H1 (cell line): ENCODE data around the gene TMEM129. TPM values are rescaled to one million over a fixed set of nuclear protein-coding genes. Genes with fewer than 3 reads are reported as not detected.

Source experiments
- CTCF ChIA-PET: fragments of 300-600 bp; sonication (Branson Sonifier 250); formaldehyde crosslinking; loops from one replicate; lab custom pipeline; 2021; ENCODE audit not compliant: partially characterized antibody; lab: Charles Lee
- POLR2A ChIA-PET: fragments of 300-600 bp; sonication (Branson Sonifier 250); formaldehyde crosslinking; loops from one replicate; lab custom pipeline; 2021; ENCODE audit warnings: inconsistent platforms; ENCODE audit not compliant: partially characterized antibody; lab: Charles Lee
- DNase-seq, 2 experiments: peaks; one replicate each; pipeline versions ENCODE4 v3.0.0 to v3.0.0-alpha.2; 2010 to 2022; ENCODE audit warnings: low spot score in 2 of 2, low read depth in 1 of 2, mixed read lengths in 1 of 2
- FAIRE-seq: peaks from 2 replicates; lab custom pipeline; 2011; peaks lifted over from hg19 to GRCh38; lab: Jason Lieb, UNC
- H2AFZ ChIP-seq: 2 replicates; pipeline ENCODE4 v1.8.1; 2012; ENCODE audit warnings: low read length, inconsistent platforms
- H2AK5ac ChIP-seq: 2 replicates; pipeline ENCODE4 v1.6.1; 2013; ENCODE audit warnings: low read depth, low read length
- H2BK120ac ChIP-seq: replicated peaks from 2 replicates; pipeline ENCODE3; 2013; ENCODE audit warnings: low read depth, low read length, inconsistent platforms
- H2BK12ac ChIP-seq: 2 replicates; pipeline ENCODE4 v1.6.1; 2013; ENCODE audit warnings: low read depth, low read length
- H2BK15ac ChIP-seq: 2 replicates; pipeline ENCODE4 v1.6.1; 2013; ENCODE audit warnings: low read length
- H2BK20ac ChIP-seq: 2 replicates; pipeline ENCODE4 v1.6.1; 2013; ENCODE audit warnings: low read length
- H2BK5ac ChIP-seq: 2 replicates; pipeline ENCODE4 v1.6.1; 2013; ENCODE audit warnings: low read depth, low read length
- H3K14ac ChIP-seq: 2 replicates; pipeline ENCODE4 v1.6.1; 2013; ENCODE audit warnings: inconsistent platforms; ENCODE audit not compliant: insufficient read length
- H3K18ac ChIP-seq: 2 replicates; pipeline ENCODE4 v1.6.1; 2013; ENCODE audit warnings: low read length; ENCODE audit errors: extremely low read depth
- H3K23ac ChIP-seq: 2 replicates; pipeline ENCODE4 v1.6.1; 2013; ENCODE audit warnings: inconsistent platforms; ENCODE audit not compliant: insufficient read length
- H3K23me2 ChIP-seq: 2 replicates; pipeline ENCODE4 v1.6.1; 2013; ENCODE audit warnings: low read depth, low read length
- H3K27ac ChIP-seq: 2 replicates; pipeline ENCODE4 v1.6.1; 2011; ENCODE audit warnings: low read depth, low read length, inconsistent platforms
- H3K27me3 ChIP-seq, 4 experiments: replicated peaks in 1 of 4; 1 replicate in 1 of 4; 2 replicates in 3 of 4; pipeline versions ENCODE4 v1.6.1 to v1.8.1; 2011 to 2013; ENCODE audit warnings: low read length in 3 of 4, mild to moderate bottlenecking in 3 of 4, inconsistent platforms in 2 of 4, mixed read lengths in 2 of 4, moderate library complexity in 1 of 4; ENCODE audit not compliant: control insufficient read depth in 3 of 4, insufficient read depth in 3 of 4; ENCODE audit errors: extremely low read depth in 1 of 4
- H3K36me3 ChIP-seq, 4 experiments: 2 replicates each; pipeline versions ENCODE4 v1.6.1 to v1.8.1; 2011 to 2013; ENCODE audit warnings: mild to moderate bottlenecking in 4 of 4, low read length in 3 of 4, moderate library complexity in 2 of 4, control low read depth in 1 of 4, inconsistent platforms in 1 of 4; ENCODE audit not compliant: insufficient read depth in 4 of 4, control insufficient read depth in 2 of 4
- H3K4ac ChIP-seq: replicated peaks from 2 replicates; pipeline ENCODE3; 2013; ENCODE audit warnings: low read length, low read depth, mixed read lengths, inconsistent platforms; ENCODE audit not compliant: insufficient read length
- H3K4me1 ChIP-seq, 4 experiments: replicated peaks in 1 of 4; 1 replicate in 1 of 4; 2 replicates in 3 of 4; pipeline versions ENCODE4 v1.6.1 to v1.8.1; 2011 to 2013; ENCODE audit warnings: low read length in 3 of 4, inconsistent platforms in 2 of 4, mixed read lengths in 1 of 4; ENCODE audit not compliant: insufficient read depth in 4 of 4, control insufficient read depth in 3 of 4
- H3K4me2 ChIP-seq, 2 experiments: 2 replicates each; pipeline versions ENCODE4 v1.6.1 to v1.8.1; 2011 to 2013; ENCODE audit warnings: low read depth in 2 of 2, low read length in 2 of 2, control low read depth in 1 of 2, inconsistent platforms in 1 of 2, mild to moderate bottlenecking in 1 of 2; ENCODE audit not compliant: insufficient read depth in 1 of 2
- H3K4me3 ChIP-seq, 4 experiments: fragments of 200-600, 300-600 bp in 1 of 4; sonication (generic), shearing (Covaris generic), sonication (Bioruptor Twin) in 1 of 4; 2 replicates each; pipeline versions ENCODE4 v1.5.1 to v1.8.1; 2011 to 2016; ENCODE audit warnings: low read length in 4 of 4, low read depth in 3 of 4, control low read depth in 2 of 4, inconsistent platforms in 2 of 4, mild to moderate bottlenecking in 2 of 4, mixed read lengths in 1 of 4, moderate library complexity in 1 of 4; ENCODE audit not compliant: insufficient read depth in 2 of 4; ENCODE audit errors: extremely low read depth in 1 of 4
- H3K56ac ChIP-seq: replicated peaks from 2 replicates; pipeline ENCODE3; 2013; ENCODE audit warnings: low read depth, mild to moderate bottlenecking, mixed read lengths, low read length, inconsistent platforms; ENCODE audit not compliant: insufficient read length
- H3K79me1 ChIP-seq: 2 replicates; pipeline ENCODE4 v1.6.1; 2013; ENCODE audit warnings: low read depth, low read length, control low read depth
- H3K79me2 ChIP-seq, 2 experiments: 2 replicates each; pipeline versions ENCODE4 v1.6.1 to v1.8.1; 2012 to 2013; ENCODE audit warnings: low read length in 2 of 2, mild to moderate bottlenecking in 2 of 2, inconsistent platforms in 1 of 2; ENCODE audit not compliant: insufficient read depth in 2 of 2, control insufficient read depth in 1 of 2
- H3K9ac ChIP-seq, 4 experiments: replicated peaks in 1 of 4; 1 replicate in 1 of 4; 2 replicates in 3 of 4; pipeline versions ENCODE4 v1.6.1 to v1.8.1; 2011 to 2013; ENCODE audit warnings: low read depth in 3 of 4, low read length in 3 of 4, control low read depth in 2 of 4, mild to moderate bottlenecking in 2 of 4, moderate library complexity in 2 of 4, inconsistent platforms in 1 of 4; ENCODE audit errors: extremely low read depth in 1 of 4
- H3K9me3 ChIP-seq, 2 experiments: 2 replicates each; pipeline versions ENCODE4 v1.6.1 to v1.8.1; 2012 to 2013; ENCODE audit warnings: mild to moderate bottlenecking in 2 of 2, moderate library complexity in 2 of 2, control low read depth in 1 of 2, inconsistent platforms in 1 of 2, low read depth in 1 of 2, low read length in 1 of 2, mixed read lengths in 1 of 2; ENCODE audit not compliant: insufficient read depth in 2 of 2
- H4K20me1 ChIP-seq, 2 experiments: replicated peaks in 1 of 2; 2 replicates each; pipeline versions ENCODE3 to v1.8.1; 2011 to 2013; ENCODE audit warnings: inconsistent platforms in 2 of 2, low read length in 2 of 2, mild to moderate bottlenecking in 1 of 2; ENCODE audit not compliant: insufficient read depth in 2 of 2, control insufficient read depth in 1 of 2
- H4K5ac ChIP-seq: 2 replicates; pipeline ENCODE4 v1.6.1; 2013; ENCODE audit warnings: low read length, low read depth, mixed read lengths, inconsistent platforms; ENCODE audit not compliant: insufficient read length
- H4K8ac ChIP-seq: 2 replicates; pipeline ENCODE4 v1.8.0; 2013; ENCODE audit warnings: mild to moderate bottlenecking, moderate library complexity, low read length, inconsistent platforms; ENCODE audit not compliant: insufficient read depth; ENCODE audit errors: extremely low read depth
- H4K91ac ChIP-seq: replicated peaks from 2 replicates; pipeline ENCODE3; 2013; ENCODE audit warnings: low read length, mixed read lengths, inconsistent platforms; ENCODE audit not compliant: insufficient read length
- CTBP2 ChIP-seq: IDR thresholded peaks from 2 replicates; pipeline ENCODE4 v1.7.0; 2011; ENCODE audit warnings: borderline replicate concordance, mild to moderate bottlenecking, moderate library complexity, mixed read lengths, low read length; ENCODE audit not compliant: insufficient read depth, insufficient read length
- GTF2F1 ChIP-seq: IDR thresholded peaks from 2 replicates; pipeline ENCODE4 v1.6.1; 2012; ENCODE audit warnings: low read depth, low read length, improper control_type of control experiment, borderline replicate concordance
- POLR2A ChIP-seq, 2 experiments: IDR thresholded peaks; 1 replicate in 1 of 2; 2 replicates in 1 of 2; pipeline ENCODE4 v1.6.1; 2011; ENCODE audit warnings: low read depth in 2 of 2, low read length in 2 of 2, mild to moderate bottlenecking in 2 of 2; ENCODE audit errors: control extremely low read depth in 1 of 2
- POLR2AphosphoS5 ChIP-seq: IDR thresholded peaks from 2 replicates; pipeline ENCODE4 v1.6.1; 2011; ENCODE audit warnings: low read depth, low read length
- WGBS, 2 experiments: shearing (Covaris generic) in 1 of 2; methylation state at CpG; one replicate each; pipeline versions ENCODE4 v1.1.6 to v1.1.7; 2013 to 2015; ENCODE audit warnings: low lambda C conversion rate in 2 of 2, mixed read lengths in 2 of 2, inconsistent platforms in 1 of 2, low coverage in 1 of 2, missing lambda C conversion rate in 1 of 2; ENCODE audit not compliant: insufficient replicate concordance in 2 of 2, insufficient coverage in 1 of 2, insufficient read length in 1 of 2; ENCODE audit errors: extremely low coverage in 1 of 2, missing lambda C conversion rate in 1 of 2; 5-methylcytosine and 5-hydroxymethylcytosine counted together
- polyA plus RNA-seq, 7 experiments: library from polyadenylated mRNA; depleted of rRNA in 3 of 7; stranded (reverse) in 5 of 7; unstranded in 2 of 7; fragments of >200 nt in 5 of 7; fragments of 200-250 nt in 2 of 7; gene quantifications; 1 replicate in 5 of 7; 2 replicates in 1 of 7; 4 replicates in 1 of 7; pipeline versions ENCODE4 v1.2.1 to v1.2.3, GENCODE V29; 2011 to 2013; ENCODE audit warnings: missing spikeins in 2 of 7, mixed read lengths in 2 of 7
- total RNA-seq: library from RNA; stranded (reverse); fragmentation: NEBNext Ultra II Directional; extraction: Animal tissue kit (Norgen Biotek cat#: 25700); gene quantifications from 2 replicates; pipeline ENCODE4 v1.2.1, GENCODE V29; 2021

The TMEM129 gene
- total and polyA plus RNA-seq, 2 of the 8 experiments (the other 6 are each of a cell fraction or from before 2014, with no cell fraction given): 31.5 to 58.7 TPM

GRCh38 chr4:1718095-1718850 lies 2.9 kb downstream of the TMEM129 start:
- H3K36me3 ChIP-seq: peaks cover 3 to 10% (median 5%) of the 10 kb centered on the region in 4 experiments; a peak in 7 of 8 replicates
- H3K4me1 ChIP-seq: peaks cover 0 to 27% (median 14%) of the 10 kb centered on the region in 4 experiments; a peak in 6 of 7 replicates
- no peak overlapping the region for H3K18ac ChIP-seq
- no peak overlapping the region for H2BK12ac ChIP-seq
- TF ChIP-seq POLR2AphosphoS5: no peak
- no peak for TF ChIP-seq GTF2F1
- no peak for TF ChIP-seq CTBP2
- TF ChIP-seq POLR2A (IDR thresholded peaks at IDR 0.05; ENCODE audit: control extremely low read depth in 1 of 2, low read depth in 2 of 2, low read length in 2 of 2): no peak
- TF ChIP-seq, all 59 proteins: peak for 0
- no peaks in the 10 kb centered on the region for H3K9me3 ChIP-seq
- H2AK5ac ChIP-seq: no peak overlapping the region
- peaks cover 4 to 21% of the 10 kb centered on the region in 2 experiments for H4K20me1 ChIP-seq
- ChIA-PET POLR2A (interaction anchor here (1.1 to 8.8 kb wide), 3 partner anchors 7 to 84 kb away, joined by 3 to 100 read pairs (median 3); partner anchors contain the start of gene SLBP), CTCF (interaction anchor here (1.1 to 18.6 kb wide), 5 partner anchors 9 to 136 kb away, joined by 3 to 326 read pairs (median 5); no protein-coding TSS in a partner anchor)
- no peak for DNase-seq
- H3K27ac ChIP-seq: no peak overlapping the region
- no peak overlapping the region for H3K23ac ChIP-seq
- H3K79me1 ChIP-seq: peaks cover 19% of the 10 kb centered on the region
- no peak for FAIRE-seq
- peaks cover 12% of the 10 kb centered on the region for H3K23me2 ChIP-seq
- H3K4ac ChIP-seq: no peak overlapping the region
- no peak overlapping the region for H2BK120ac ChIP-seq
- H4K8ac ChIP-seq: no peak overlapping the region
- no peak overlapping the region for H2BK15ac ChIP-seq
- no peak overlapping the region for H4K5ac ChIP-seq
- H3K4me2 ChIP-seq: no peak overlapping the region
- no peak overlapping the region for H2BK5ac ChIP-seq
- no peak overlapping the region for H3K4me3 ChIP-seq
- no peak overlapping the region for H2AFZ ChIP-seq
- no peak overlapping the region for H2BK20ac ChIP-seq
- H3K56ac ChIP-seq: no peak overlapping the region
- no peak overlapping the region for H3K14ac ChIP-seq
- H3K9ac ChIP-seq: no peak overlapping the region; a peak in 1 of 7 replicates
- H3K27me3 ChIP-seq: no peaks in the 10 kb centered on the region
- H3K79me2 ChIP-seq: peaks cover 6 to 27% of the 10 kb centered on the region in 2 experiments; a peak in 3 of 4 replicates
- 93% methylated on average over 29 of the region's 31 CpGs; no CpG with 5 or more reads in 1 of the 2 experiments for WGBS, 2 experiments
- no peak overlapping the region for H4K91ac ChIP-seq
